IMR-90 (cell line): Measurements from ENCODE around the gene EPB41L5. TPM values are rescaled to one million over a fixed set of nuclear protein-coding genes. Genes with fewer than 3 reads are reported as not detected.

Source experiments
- ATAC-seq: fragments of 200-7000 bp; cut with Tn5 transposase; 2 replicates; pipeline ENCODE4 v1.9.1; 2020; ENCODE audit warnings: low read depth, mild to moderate bottlenecking, moderate library complexity
- BruUV-seq: library from RNA; stranded (reverse); fragments of 400-500 nt; replicated peaks from 2 replicates; lab custom pipeline; 2021; lab: Mats Ljungman, UMichigan
- CTCF ChIA-PET: fragments of 300-600 bp; formaldehyde crosslinking; extraction: SDS; loops from one replicate; lab custom pipeline; 2021; ENCODE audit warnings: antibody characterized with exemption; lab: Yijun Ruan, JAX
- POLR2A ChIA-PET: fragments of 300-600 bp; sonication (Branson Sonifier 250); formaldehyde crosslinking; loops from one replicate; lab custom pipeline; 2022; ENCODE audit warnings: antibody characterized with exemption; ENCODE audit not compliant: unreplicated experiment; lab: Charles Lee
- DNase-seq: peaks from one replicate; pipeline ENCODE4 v3.0.0; 2013
- H2AFZ ChIP-seq: replicated peaks from 2 replicates; pipeline ENCODE3; 2013; ENCODE audit warnings: low read length, mild to moderate bottlenecking; ENCODE audit not compliant: poor library complexity
- H2AK5ac ChIP-seq: 2 replicates; pipeline ENCODE4 v1.6.1; 2013; ENCODE audit warnings: low read depth, low read length, inconsistent platforms
- H2AK9ac ChIP-seq: replicated peaks from 2 replicates; pipeline ENCODE3; 2013; ENCODE audit warnings: mild to moderate bottlenecking, low read depth, low read length, moderate library complexity; ENCODE audit not compliant: poor library complexity
- H2BK120ac ChIP-seq: 2 replicates; pipeline ENCODE4 v1.6.1; 2013; ENCODE audit warnings: low read depth, low read length, inconsistent platforms
- H2BK15ac ChIP-seq: 3 replicates; pipeline ENCODE4 v1.6.1; 2013; ENCODE audit warnings: low read depth, low read length, inconsistent platforms
- H2BK20ac ChIP-seq: 2 replicates; pipeline ENCODE4 v1.6.1; 2013; ENCODE audit warnings: low read depth, mild to moderate bottlenecking, inconsistent platforms, low read length, moderate library complexity
- H2BK5ac ChIP-seq: 2 replicates; pipeline ENCODE4 v1.6.1; 2013; ENCODE audit warnings: mild to moderate bottlenecking, low read depth, low read length, inconsistent platforms; ENCODE audit not compliant: poor library complexity, severe bottlenecking
- H3K14ac ChIP-seq: replicated peaks from 2 replicates; pipeline ENCODE4 v1.6.1; 2013; ENCODE audit warnings: low read depth, low read length, inconsistent platforms
- H3K18ac ChIP-seq: 2 replicates; pipeline ENCODE4 v1.6.1; 2013; ENCODE audit warnings: low read depth, low read length, control low read depth
- H3K23ac ChIP-seq: 2 replicates; pipeline ENCODE4 v1.6.1; 2013; ENCODE audit warnings: low read depth, low read length, inconsistent platforms
- H3K27ac ChIP-seq: 2 replicates; pipeline ENCODE4 v1.5.1; 2013; ENCODE audit warnings: mild to moderate bottlenecking, control low read depth, low read length; ENCODE audit not compliant: insufficient read depth
- H3K27me3 ChIP-seq: 2 replicates; pipeline ENCODE4 v1.6.1; 2013; ENCODE audit warnings: low read length; ENCODE audit not compliant: control insufficient read depth, insufficient read depth
- H3K36me3 ChIP-seq: 2 replicates; pipeline ENCODE4 v1.6.1; 2013; ENCODE audit warnings: low read length, mixed read lengths; ENCODE audit not compliant: control insufficient read depth, insufficient read depth
- H3K4ac ChIP-seq: 2 replicates; pipeline ENCODE4 v1.6.1; 2013; ENCODE audit warnings: low read depth, low read length, inconsistent platforms
- H3K4me1 ChIP-seq: 2 replicates; pipeline ENCODE4 v1.6.1; 2013; ENCODE audit warnings: low read length, mixed read lengths; ENCODE audit not compliant: control insufficient read depth, insufficient read depth
- H3K4me2 ChIP-seq: 2 replicates; pipeline ENCODE4 v1.6.1; 2013; ENCODE audit warnings: low read depth, mild to moderate bottlenecking, control low read depth, low read length, moderate library complexity
- H3K4me3 ChIP-seq: 2 replicates; pipeline ENCODE4 v1.5.1; 2013; ENCODE audit warnings: low read depth, mild to moderate bottlenecking, control low read depth, low read length, moderate library complexity; ENCODE audit not compliant: insufficient read depth
- H3K56ac ChIP-seq: 2 replicates; pipeline ENCODE4 v1.6.1; 2013; ENCODE audit warnings: low read length, inconsistent platforms; ENCODE audit not compliant: insufficient read depth; ENCODE audit errors: extremely low read depth
- H3K79me1 ChIP-seq, 2 experiments: 2 replicates each; pipeline ENCODE4 v1.6.1; 2013; ENCODE audit warnings: low read length in 2 of 2, inconsistent platforms in 1 of 2, low read depth in 1 of 2
- H3K9ac ChIP-seq: 2 replicates; pipeline ENCODE4 v1.6.1; 2013; ENCODE audit warnings: low read depth, low read length, control low read depth
- H3K9me1 ChIP-seq: 2 replicates; pipeline ENCODE4 v1.6.1; 2013; ENCODE audit warnings: low read length, inconsistent platforms; ENCODE audit not compliant: insufficient read depth
- H3K9me3 ChIP-seq: 2 replicates; pipeline ENCODE4 v1.6.1; 2013; ENCODE audit warnings: low read length; ENCODE audit not compliant: control insufficient read depth, insufficient read depth
- H4K20me1 ChIP-seq: 2 replicates; pipeline ENCODE4 v1.6.1; 2013; ENCODE audit warnings: low read length, inconsistent platforms; ENCODE audit not compliant: insufficient read depth
- H4K5ac ChIP-seq: 2 replicates; pipeline ENCODE4 v1.6.1; 2013; ENCODE audit warnings: mild to moderate bottlenecking, low read depth, low read length, control low read depth
- H4K8ac ChIP-seq, 2 experiments: 2 replicates each; pipeline ENCODE4 v1.6.1; 2013; ENCODE audit warnings: low read depth in 2 of 2, low read length in 2 of 2, control low read depth in 1 of 2, inconsistent platforms in 1 of 2
- H4K91ac ChIP-seq: 2 replicates; pipeline ENCODE4 v1.6.1; 2013; ENCODE audit warnings: low read depth, low read length, inconsistent platforms; ENCODE audit not compliant: insufficient read depth
- BHLHE40 ChIP-seq: fragments of 150-350 bp; IDR thresholded peaks from 2 replicates; pipeline ENCODE4 v1.6.1; 2016; ENCODE audit warnings: mild to moderate bottlenecking, low read depth, low read length
- CEBPB ChIP-seq: IDR thresholded peaks from 2 replicates; pipeline ENCODE4 v1.6.1; 2012; ENCODE audit warnings: low read depth, low read length, improper control_type of control experiment
- CHD1 ChIP-seq: IDR thresholded peaks from 2 replicates; pipeline ENCODE4 v1.6.1; 2012; ENCODE audit warnings: low read depth, low read length, improper control_type of control experiment
- FOS ChIP-seq: fragments of 150-350 bp; IDR thresholded peaks from 2 replicates; pipeline ENCODE4 v1.6.1; 2016; ENCODE audit warnings: low read depth, low read length
- MAFK ChIP-seq: IDR thresholded peaks from 2 replicates; pipeline ENCODE4 v1.6.1; 2012; ENCODE audit warnings: low read depth, low read length, improper control_type of control experiment
- MAZ ChIP-seq: IDR thresholded peaks from 2 replicates; pipeline ENCODE4 v1.6.1; 2012; ENCODE audit warnings: low read depth, mild to moderate bottlenecking, low read length, improper control_type of control experiment, moderate library complexity, borderline replicate concordance
- MXI1 ChIP-seq: IDR thresholded peaks from 2 replicates; pipeline ENCODE4 v1.6.1; 2012; ENCODE audit warnings: low read depth, mild to moderate bottlenecking, low read length, moderate library complexity, borderline replicate concordance
- NFE2L2 ChIP-seq: fragments of 150-350 bp; IDR thresholded peaks from 2 replicates; pipeline ENCODE4 v1.6.1; 2016; ENCODE audit warnings: low read depth, mild to moderate bottlenecking, low read length
- POLR2A ChIP-seq: IDR thresholded peaks from 2 replicates; pipeline ENCODE4 v1.6.1; 2012; ENCODE audit warnings: mild to moderate bottlenecking, low read depth, low read length
- RAD21 ChIP-seq: IDR thresholded peaks from 2 replicates; pipeline ENCODE4 v1.6.1; 2012; ENCODE audit warnings: low read length, improper control_type of control experiment
- RCOR1 ChIP-seq: IDR thresholded peaks from 2 replicates; pipeline ENCODE4 v1.6.1; 2012; ENCODE audit warnings: mild to moderate bottlenecking, low read length, improper control_type of control experiment; ENCODE audit not compliant: insufficient replicate concordance
- RFX5 ChIP-seq: IDR thresholded peaks from 2 replicates; pipeline ENCODE4 v1.8.0; 2012; ENCODE audit warnings: low read depth, mild to moderate bottlenecking, low read length, moderate library complexity
- SMC3 ChIP-seq: fragments of 150-350 bp; IDR thresholded peaks from 2 replicates; pipeline ENCODE4 v1.6.1; 2016; ENCODE audit warnings: low read depth, mild to moderate bottlenecking, antibody characterized with exemption, low read length, moderate library complexity
- WGBS, 2 experiments: methylation state at CpG; one replicate each; pipeline versions ENCODE4 v1.1.5 to v1.1.7; 2013; ENCODE audit warnings: missing lambda C conversion rate in 2 of 2; ENCODE audit not compliant: insufficient read length in 1 of 2; ENCODE audit errors: extremely low coverage in 2 of 2; 5-methylcytosine and 5-hydroxymethylcytosine counted together
- dilution Hi-C: fragments of 300-500 bp; cut with HindIII; formaldehyde crosslinking; loops from one replicate; pipeline ENCODE4 v1.14.3; 2018; ENCODE audit warnings: low sequenced_read_pairs; ENCODE audit not compliant: unreplicated experiment
- in situ Hi-C: fragments of 300-500 bp; cut with MboI; formaldehyde crosslinking; loops from 3 replicates; pipeline ENCODE4 v1.14.3; 2019; ENCODE audit warnings: low sequenced_read_pairs, inconsistent platforms, mixed read lengths
- intact Hi-C: fragments of 100-400 bp; cut with micrococcal nuclease; formaldehyde crosslinking; loops from 2 replicates; pipeline ENCODE4 v1.10.0; 2022
- polyA plus RNA-seq, 3 experiments: library from polyadenylated mRNA; depleted of rRNA; stranded (reverse); fragments of >200 nt; gene quantifications; 2 replicates each; pipeline ENCODE4 v1.2.3, GENCODE V29; 2012; ENCODE audit warnings: low replicate concordance in 1 of 3
- total RNA-seq: library from RNA; depleted of rRNA; stranded (reverse); fragments of >200 nt; gene quantifications from 2 replicates; pipeline ENCODE4 v1.2.3, GENCODE V29; 2012
- TF ChIP-seq, protein P1 (sequence below): conservative IDR thresholded peaks from 2 replicates; pipeline ENCODE4 v1.5.1; 2012; ENCODE audit warnings: mild to moderate bottlenecking, low read depth, low read length, improper control_type of control experiment
- TF ChIP-seq, protein P2 (sequence below): fragments of 150-350 bp; IDR thresholded peaks from 2 replicates; pipeline ENCODE4 v1.6.1; 2016; ENCODE audit warnings: low read depth, mild to moderate bottlenecking, low read length, moderate library complexity, borderline replicate concordance
- TF ChIP-seq, protein P3 (sequence below): fragments of 150-350 bp; IDR thresholded peaks from 2 replicates; pipeline ENCODE4 v1.6.1; 2017; ENCODE audit warnings: mild to moderate bottlenecking, antibody characterized with exemption, low read length, low read depth

EPB41L5 gene
- total and polyA plus RNA-seq, 2 of the 4 experiments (the other 2 are of a cell fraction): 5.1 to 10.6 TPM

- no TSS peak for BruUV-seq
- Histone ChIP-seq H2BK5ac (no peak overlapping the region), H3K14ac (no peak overlapping the region), H3K4me1 (peaks cover 3% of the 10 kb centered on the region), H3K18ac (no peak overlapping the region), H3K56ac (no peak overlapping the region), H2BK120ac (no peak overlapping the region), H3K27me3 (no peaks in the 10 kb centered on the region), H4K91ac (no peak overlapping the region), H2AK5ac (no peak overlapping the region), H2BK15ac (no peak overlapping the region), H2AFZ (no peak overlapping the region), H3K4ac (no peak overlapping the region), H2BK20ac (no peak overlapping the region), H3K27ac (no peak overlapping the region), H3K9ac (no peak overlapping the region), H3K9me3 (no peaks in the 10 kb centered on the region), H3K4me2 (no peak overlapping the region), H3K9me1 (peaks cover 3% of the 10 kb centered on the region; the same call in 1 of the 2 replicates), H4K5ac (no peak overlapping the region), H3K36me3 (no peaks in the 10 kb centered on the region), H3K79me1 (no peaks in the 10 kb centered on the region), H3K23ac (no peak overlapping the region), H4K8ac (no peak overlapping the region), H3K4me3 (no peak overlapping the region), H2AK9ac (no peak overlapping the region), H4K20me1 (no peaks in the 10 kb centered on the region)
- no peak for DNase-seq
- dilution Hi-C loops (no loop called here), intact Hi-C loops (no loop called here), in situ Hi-C loops (no loop called here)
- TF ChIP-seq RAD21 (no peak), RFX5 (no peak), FOS (no peak), CEBPB (no peak), CHD1 (no peak), MAFK (no peak), POLR2A (no peak), NFE2L2 (no peak), SMC3 (no peak), RCOR1 (no peak), MAZ (no peak), BHLHE40 (no peak), MXI1 (no peak)
- TF ChIP-seq, protein P1, sequence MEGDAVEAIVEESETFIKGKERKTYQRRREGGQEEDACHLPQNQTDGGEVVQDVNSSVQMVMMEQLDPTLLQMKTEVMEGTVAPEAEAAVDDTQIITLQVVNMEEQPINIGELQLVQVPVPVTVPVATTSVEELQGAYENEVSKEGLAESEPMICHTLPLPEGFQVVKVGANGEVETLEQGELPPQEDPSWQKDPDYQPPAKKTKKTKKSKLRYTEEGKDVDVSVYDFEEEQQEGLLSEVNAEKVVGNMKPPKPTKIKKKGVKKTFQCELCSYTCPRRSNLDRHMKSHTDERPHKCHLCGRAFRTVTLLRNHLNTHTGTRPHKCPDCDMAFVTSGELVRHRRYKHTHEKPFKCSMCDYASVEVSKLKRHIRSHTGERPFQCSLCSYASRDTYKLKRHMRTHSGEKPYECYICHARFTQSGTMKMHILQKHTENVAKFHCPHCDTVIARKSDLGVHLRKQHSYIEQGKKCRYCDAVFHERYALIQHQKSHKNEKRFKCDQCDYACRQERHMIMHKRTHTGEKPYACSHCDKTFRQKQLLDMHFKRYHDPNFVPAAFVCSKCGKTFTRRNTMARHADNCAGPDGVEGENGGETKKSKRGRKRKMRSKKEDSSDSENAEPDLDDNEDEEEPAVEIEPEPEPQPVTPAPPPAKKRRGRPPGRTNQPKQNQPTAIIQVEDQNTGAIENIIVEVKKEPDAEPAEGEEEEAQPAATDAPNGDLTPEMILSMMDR: no peak
- TF ChIP-seq, protein P2, sequence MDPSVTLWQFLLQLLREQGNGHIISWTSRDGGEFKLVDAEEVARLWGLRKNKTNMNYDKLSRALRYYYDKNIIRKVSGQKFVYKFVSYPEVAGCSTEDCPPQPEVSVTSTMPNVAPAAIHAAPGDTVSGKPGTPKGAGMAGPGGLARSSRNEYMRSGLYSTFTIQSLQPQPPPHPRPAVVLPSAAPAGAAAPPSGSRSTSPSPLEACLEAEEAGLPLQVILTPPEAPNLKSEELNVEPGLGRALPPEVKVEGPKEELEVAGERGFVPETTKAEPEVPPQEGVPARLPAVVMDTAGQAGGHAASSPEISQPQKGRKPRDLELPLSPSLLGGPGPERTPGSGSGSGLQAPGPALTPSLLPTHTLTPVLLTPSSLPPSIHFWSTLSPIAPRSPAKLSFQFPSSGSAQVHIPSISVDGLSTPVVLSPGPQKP: no peak
- TF ChIP-seq, protein P3, sequence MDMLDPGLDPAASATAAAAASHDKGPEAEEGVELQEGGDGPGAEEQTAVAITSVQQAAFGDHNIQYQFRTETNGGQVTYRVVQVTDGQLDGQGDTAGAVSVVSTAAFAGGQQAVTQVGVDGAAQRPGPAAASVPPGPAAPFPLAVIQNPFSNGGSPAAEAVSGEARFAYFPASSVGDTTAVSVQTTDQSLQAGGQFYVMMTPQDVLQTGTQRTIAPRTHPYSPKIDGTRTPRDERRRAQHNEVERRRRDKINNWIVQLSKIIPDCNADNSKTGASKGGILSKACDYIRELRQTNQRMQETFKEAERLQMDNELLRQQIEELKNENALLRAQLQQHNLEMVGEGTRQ: no peak
- POLR2A ChIA-PET: no interaction called here
- no peak for ATAC-seq
- CTCF ChIA-PET: interaction anchor here (0.7 to 3.6 kb wide), 2 partner anchors 67 to 137 kb away, joined by 4 to 36 read pairs; no protein-coding TSS in a partner anchor
- WGBS, 2 experiments: no CpG with 5 or more reads among the region's 3 CpGs
Observed at GRCh38 chr2:120176526-120176925, 163.6 kb downstream of the EPB41L5 start.
